Breast epithelium (tissue), 4 donors: ENCODE measurements around the gene WNT5B. TPM values are rescaled to one million over a fixed set of nuclear protein-coding genes. Genes with fewer than 3 reads are reported as not detected.
A peak's percentile ranks its signal among the peaks of the same experiment; 100 is the strongest.

Source experiments
- DNase-seq, 2 donors: peaks; one replicate each; pipeline ENCODE4 v3.0.0-alpha.2; 2019; ENCODE audit warnings: low spot score in 2 of 2
- H3K27ac ChIP-seq, 2 donors: fragments of 200-600 bp; sonication (generic) in 1 of 2; one replicate each; pipeline ENCODE4 v1.5.1; 2016 to 2019; ENCODE audit warnings: mild to moderate bottlenecking in 1 of 2
- H3K27me3 ChIP-seq, 2 donors: fragments of 200-600 bp; sonication (generic) in 1 of 2; one replicate each; pipeline versions ENCODE4 v1.5.1 to v1.6.0; 2017 to 2019; ENCODE audit warnings: control low read depth in 1 of 2, mild to moderate bottlenecking in 1 of 2
- H3K36me3 ChIP-seq: fragments of 200-600 bp; one replicate; pipeline ENCODE4 v1.5.1; 2019
- H3K4me1 ChIP-seq, 2 donors: fragments of 200-600 bp; sonication (generic); one replicate each; pipeline ENCODE4 v1.5.1; 2016 to 2019; ENCODE audit warnings: control low read depth in 1 of 2
- H3K4me3 ChIP-seq, 3 donors: fragments of 200-600 bp; sonication (generic); 1 replicate in 2 of 3; 2 replicates in 1 of 3; pipeline ENCODE4 v1.5.1; 2016 to 2019; ENCODE audit warnings: mild to moderate bottlenecking in 3 of 3, moderate library complexity in 2 of 3
- H3K9me3 ChIP-seq, 2 donors: fragments of 200-600 bp; sonication (generic) in 1 of 2; one replicate each; pipeline ENCODE4 v1.5.1; 2016 to 2019; ENCODE audit warnings: control low read depth in 1 of 2
- CTCF ChIP-seq, 3 donors: fragments of 450-650 bp; IDR thresholded peaks; one replicate each; pipeline ENCODE4 v1.5.1; 2016 to 2017; ENCODE audit warnings: antibody characterized with exemption in 3 of 3, mild to moderate bottlenecking in 3 of 3, moderate library complexity in 3 of 3
- POLR2A ChIP-seq: fragments of 450-650 bp; IDR thresholded peaks from one replicate; pipeline ENCODE4 v1.6.1; 2016; ENCODE audit warnings: antibody characterized with exemption, mild to moderate bottlenecking, moderate library complexity
- POLR2AphosphoS5 ChIP-seq, 3 donors: sonication (generic); formaldehyde crosslinking; IDR thresholded peaks; one replicate each; pipeline ENCODE4 v1.6.1; 2017; ENCODE audit warnings: antibody characterized with exemption in 3 of 3
- intact Hi-C: fragments of 100-400 bp; cut with DNase I; formaldehyde crosslinking; loops from one replicate; pipeline ENCODE4 v1.15.1; 2023; ENCODE audit warnings: low total_unique reads
- total RNA-seq, 3 donors: library from RNA; depleted of rRNA; stranded (reverse); fragments of >200 nt; gene quantifications; one replicate each; pipeline ENCODE4 v1.1.0, GENCODE V29; 2016

The WNT5B gene
- total RNA-seq, 3 donors from 2014 or later = 3.9 to 11.9 (median 4.0) TPM

- DNase-seq = no peak
- Histone ChIP-seq H3K27me3 (no peaks in the 10 kb centered on the region), H3K9me3 (no peaks in the 10 kb centered on the region), H3K4me3 (no peak overlapping the region), H3K27ac (no peak overlapping the region), H3K4me1 (no peaks in the 10 kb centered on the region), H3K36me3 (no peaks in the 10 kb centered on the region)
- TF ChIP-seq POLR2A (no peak), CTCF (IDR thresholded peaks at IDR 0.05) (no peak), POLR2AphosphoS5 (IDR thresholded peaks at IDR 0.05) (no peak)
- intact Hi-C loops = no loop called here
Observed at GRCh38 chr12:1582709-1583050, 46.4 kb upstream of the WNT5B start.

GRCh38 chr12:1583421-1584078 is 45.5 kb upstream of the WNT5B start:
- Histone ChIP-seq H3K27ac (no peak overlapping the region), H3K4me1 (no peaks in the 10 kb centered on the region), H3K27me3 (no peaks in the 10 kb centered on the region), H3K4me3 (peak overlapping the region in 1 of 3 donors; percentile 31), H3K9me3 (no peaks in the 10 kb centered on the region), H3K36me3 (no peaks in the 10 kb centered on the region)
- peak; percentile 64 to 91 (median 88) for TF ChIP-seq CTCF (IDR thresholded peaks at IDR 0.05)
- TF ChIP-seq POLR2A = no peak
- peak in 2 of 3 donors; percentile 45 to 74 for TF ChIP-seq POLR2AphosphoS5 (IDR thresholded peaks at IDR 0.05)
- intact Hi-C loops = no loop called here
- peak in 1 of 2 donors; percentile 51 for DNase-seq

- Histone ChIP-seq H3K27me3 (no peaks in the 10 kb centered on the region), H3K36me3 (no peaks in the 10 kb centered on the region), H3K4me1 (no peaks in the 10 kb centered on the region), H3K27ac (no peak overlapping the region), H3K4me3 (no peak overlapping the region), H3K9me3 (no peaks in the 10 kb centered on the region)
- TF ChIP-seq POLR2A (no peak), POLR2AphosphoS5 (IDR thresholded peaks at IDR 0.05) (no peak), CTCF (IDR thresholded peaks at IDR 0.05) (no peak)
- DNase-seq = no peak
- intact Hi-C loops = no loop called here
Observed at GRCh38 chr12:1584326-1584725, 44.7 kb upstream of the WNT5B start.

GRCh38 chr12:1587927-1588574 is 41.0 kb upstream of the WNT5B start:
- H3K27ac ChIP-seq = no peak overlapping the region
- intact Hi-C loops = no loop called here

GRCh38 chr12:1588575-1588947 is 40.5 kb upstream of the WNT5B start:
- H3K9me3 ChIP-seq = no peaks in the 10 kb centered on the region
- no peaks in the 10 kb centered on the region for H3K27me3 ChIP-seq
- intact Hi-C loops = no loop called here
- H3K27ac ChIP-seq = no peak overlapping the region
- TF ChIP-seq POLR2AphosphoS5 (IDR thresholded peaks at IDR 0.05) (no peak), CTCF (IDR thresholded peaks at IDR 0.05) (no peak), POLR2A (no peak)
- H3K4me3 ChIP-seq = no peak overlapping the region
- H3K4me1 ChIP-seq = peaks cover 23 to 31% of the 10 kb centered on the region in 2 donors
- no peak for DNase-seq
- H3K36me3 ChIP-seq = no peaks in the 10 kb centered on the region

More at GRCh38 chr12:1587927-1588574, 41.0 kb upstream of the WNT5B start:
- TF ChIP-seq POLR2A = no peak
- no peaks in the 10 kb centered on the region for H3K9me3 ChIP-seq
- peaks cover 20 to 28% of the 10 kb centered on the region in 2 donors for H3K4me1 ChIP-seq
- no peak for DNase-seq
- no peaks in the 10 kb centered on the region for H3K36me3 ChIP-seq
- H3K4me3 ChIP-seq = no peak overlapping the region
- no peaks in the 10 kb centered on the region for H3K27me3 ChIP-seq
